HG03280 (cell line): ENCODE data around the gene OSBPL7.
A peak's percentile ranks its signal among the peaks of the same experiment; 100 is the strongest.

Experiments
- ATAC-seq: cut with Tn5 transposase; IDR thresholded peaks from one replicate; pipeline ENCODE4 v1.9.1; 2021; ENCODE audit warnings: mild to moderate bottlenecking, moderate library complexity; ENCODE audit not compliant: unreplicated experiment

OSBPL7 gene

DNA sequence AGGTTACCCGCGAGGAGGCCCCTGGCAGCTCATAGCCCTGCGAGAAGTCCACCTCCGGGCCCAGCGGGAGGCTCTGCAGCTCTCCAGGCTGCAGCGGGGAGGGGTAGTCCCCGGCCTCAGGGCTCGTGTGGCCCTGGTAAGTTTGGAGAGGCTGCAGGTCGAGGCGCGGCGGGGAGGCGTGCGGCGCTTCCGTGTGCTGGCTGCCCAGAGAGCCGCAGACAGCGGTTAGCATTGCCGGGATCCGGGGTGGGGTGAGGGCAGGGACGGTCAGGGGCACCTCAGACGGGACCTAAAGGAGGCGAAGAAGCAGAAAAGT, 26.6 kb upstream of the OSBPL7 start:
- ATAC-seq = no peak

DNA sequence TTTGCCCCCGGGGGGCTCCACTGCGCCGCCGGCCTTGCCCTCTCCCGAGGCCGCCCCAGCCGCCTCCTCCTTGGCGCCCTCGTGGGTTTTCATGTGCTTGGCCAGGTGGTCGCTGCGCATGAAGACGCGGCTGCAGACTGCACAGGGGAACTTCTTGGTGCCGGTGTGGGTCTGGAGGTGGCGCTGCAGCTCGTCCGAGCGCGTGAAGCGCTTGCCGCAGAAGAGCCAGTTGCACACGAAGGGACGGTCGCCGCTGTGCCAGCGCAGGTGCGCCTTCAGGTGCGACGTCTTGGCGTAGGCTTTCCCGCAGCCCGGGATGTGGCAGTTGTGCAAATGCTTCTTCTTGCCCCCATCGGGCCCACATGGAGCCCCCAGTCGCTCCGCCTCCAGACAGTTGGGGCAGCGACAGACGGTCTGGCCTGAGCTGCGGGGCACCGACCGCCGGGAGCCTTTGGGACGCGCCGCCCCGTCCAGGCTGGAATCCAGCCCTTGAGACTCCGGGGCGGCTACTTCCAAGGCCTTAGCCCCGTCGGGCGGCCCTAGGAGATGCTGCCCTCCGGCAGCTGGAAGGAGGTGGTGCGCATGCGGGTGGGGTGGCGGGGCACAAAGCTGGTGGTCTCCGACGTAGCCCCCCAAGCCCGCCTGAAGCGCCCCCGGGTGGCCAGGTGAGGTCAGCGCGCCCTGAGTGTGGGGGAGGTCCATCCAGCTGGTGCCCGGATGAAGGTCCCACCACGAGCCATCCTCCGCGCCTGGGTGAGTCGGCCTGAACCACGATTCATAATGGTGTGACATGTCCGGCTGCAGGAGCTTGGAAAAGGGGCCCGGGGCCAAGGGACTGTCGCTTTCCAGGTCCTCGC, 26.0 kb upstream of the OSBPL7 start:
- ATAC-seq = no peak

DNA sequence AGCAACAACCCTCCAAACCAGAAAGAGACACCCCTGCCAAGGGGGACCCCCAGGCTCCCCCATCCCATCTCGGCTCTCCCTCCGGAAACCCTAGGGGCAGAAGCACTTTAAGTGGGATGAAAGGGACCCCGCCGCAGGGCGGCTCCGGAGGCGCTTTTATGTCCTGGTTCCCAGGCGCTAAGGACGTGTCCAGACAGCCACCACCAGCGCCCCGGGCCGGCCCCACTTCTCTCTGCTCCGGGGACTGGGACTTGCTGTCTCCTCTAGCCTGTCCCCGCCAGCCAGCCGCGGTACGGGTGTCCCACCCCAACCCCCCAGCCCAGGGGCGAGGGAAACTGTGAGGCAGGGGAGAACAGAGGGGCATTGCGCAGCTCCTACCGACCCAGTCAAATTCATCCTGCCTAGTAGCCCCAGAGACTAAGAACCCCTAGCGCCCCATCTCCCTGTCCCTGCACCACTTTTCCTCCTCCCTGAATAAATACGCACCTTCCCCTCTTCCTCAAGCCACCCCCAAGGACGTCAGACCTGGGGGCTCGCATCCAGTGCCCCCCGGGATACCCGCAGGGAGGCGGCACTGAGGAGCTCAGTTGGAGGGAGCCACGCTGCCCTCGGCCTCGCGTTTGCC, 25.2 kb upstream of the OSBPL7 start:
- no peak for ATAC-seq

DNA sequence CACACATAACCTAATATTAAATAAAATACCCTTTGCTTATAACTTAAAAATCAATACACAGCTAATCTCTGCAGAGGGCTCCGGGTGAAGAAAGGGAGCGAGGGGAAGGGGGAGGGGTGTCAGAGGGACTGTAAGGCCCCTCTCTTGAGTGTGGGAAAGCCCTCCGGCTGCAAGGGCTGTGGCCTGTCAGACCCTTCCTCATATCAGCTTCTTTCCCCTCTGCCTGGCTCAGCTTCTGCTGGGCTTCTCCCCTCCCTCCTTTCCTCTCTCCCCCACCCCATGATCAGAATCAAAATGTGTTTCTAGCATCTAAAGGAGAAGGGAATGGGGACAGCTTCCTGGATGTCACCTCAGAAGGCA, 24.1 kb upstream of the OSBPL7 start:
- ATAC-seq = no peak

DNA sequence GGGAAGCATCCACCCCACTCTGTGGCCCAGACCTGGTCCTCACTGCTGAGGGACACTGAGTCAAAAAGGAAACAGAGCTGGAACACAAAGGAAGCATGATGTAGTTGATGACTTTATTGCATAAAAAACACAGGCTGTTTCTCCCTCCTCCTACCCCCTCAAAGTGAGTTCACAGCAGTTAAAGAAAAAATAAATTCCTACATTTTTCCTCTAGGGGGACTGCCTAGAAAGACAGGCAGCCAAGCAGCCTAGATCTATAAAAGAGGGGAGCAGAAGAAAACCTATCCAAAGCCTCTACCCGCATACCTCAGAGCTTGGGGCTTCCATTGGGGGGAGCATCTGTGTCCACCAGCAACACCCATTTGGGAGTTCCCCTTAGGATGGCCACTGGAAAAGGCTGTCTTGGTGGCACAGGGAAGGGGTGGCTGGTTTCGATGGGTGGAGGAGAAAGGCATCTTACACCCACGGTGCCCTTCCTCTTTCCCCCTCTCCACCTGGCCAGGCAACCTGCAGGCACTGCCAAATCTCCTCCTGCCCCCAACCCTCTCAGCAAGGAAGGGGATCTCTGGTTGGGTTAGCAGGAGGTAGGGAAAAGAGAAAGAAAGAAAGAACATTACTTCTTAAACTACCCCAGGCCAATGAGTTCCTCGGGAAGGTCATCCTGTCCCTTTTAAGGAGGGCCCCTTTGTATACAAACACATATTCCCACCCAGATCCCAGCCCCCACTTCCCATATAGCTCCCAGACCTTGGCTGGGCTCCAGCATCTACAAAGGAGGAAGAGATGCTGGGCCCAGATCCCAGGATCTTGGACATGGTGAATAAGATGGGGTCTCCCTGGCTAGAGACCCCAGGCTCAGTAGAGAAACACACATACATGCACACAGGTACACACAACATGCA, 23.5 kb upstream of the OSBPL7 start:
- ATAC-seq = no peak

DNA sequence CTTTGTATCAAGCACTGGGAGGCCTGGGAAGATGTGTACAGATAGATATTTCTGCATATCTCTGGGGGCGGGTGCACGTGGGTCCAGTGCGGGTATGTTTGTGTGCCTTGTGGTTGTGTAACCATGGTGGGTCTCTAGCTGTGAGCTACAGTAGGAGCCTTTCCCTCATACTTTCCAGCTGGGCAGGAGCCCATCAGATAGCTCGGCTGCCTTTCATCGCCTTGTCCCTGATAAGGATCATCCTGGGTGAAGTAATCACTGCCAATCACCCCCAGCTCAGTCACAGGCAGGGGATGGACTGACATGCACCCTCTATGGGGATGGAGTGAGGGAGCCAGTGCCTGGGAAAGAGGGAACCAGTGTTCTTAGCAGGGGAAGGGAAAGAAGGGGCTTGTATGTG, 22.6 kb upstream of the OSBPL7 start:
- ATAC-seq = no peak

DNA sequence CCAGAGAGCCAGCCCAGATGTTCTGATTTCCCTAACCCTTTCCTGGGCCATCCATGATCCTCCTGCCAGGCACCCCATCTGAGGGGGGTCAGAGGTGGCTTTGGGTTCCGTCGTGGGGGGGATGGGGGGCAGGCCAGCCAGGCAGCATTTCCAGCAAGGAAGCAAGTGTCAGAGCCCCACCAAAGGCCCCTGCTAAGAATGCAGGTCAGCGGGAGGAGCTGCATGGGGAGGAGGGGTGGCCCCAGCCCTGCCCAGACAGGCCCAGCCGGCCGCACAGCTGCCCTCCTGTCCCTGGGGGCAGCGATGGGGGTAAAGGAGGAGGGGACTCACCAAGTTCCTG, 21.8 kb upstream of the OSBPL7 start:
- no peak for ATAC-seq

DNA sequence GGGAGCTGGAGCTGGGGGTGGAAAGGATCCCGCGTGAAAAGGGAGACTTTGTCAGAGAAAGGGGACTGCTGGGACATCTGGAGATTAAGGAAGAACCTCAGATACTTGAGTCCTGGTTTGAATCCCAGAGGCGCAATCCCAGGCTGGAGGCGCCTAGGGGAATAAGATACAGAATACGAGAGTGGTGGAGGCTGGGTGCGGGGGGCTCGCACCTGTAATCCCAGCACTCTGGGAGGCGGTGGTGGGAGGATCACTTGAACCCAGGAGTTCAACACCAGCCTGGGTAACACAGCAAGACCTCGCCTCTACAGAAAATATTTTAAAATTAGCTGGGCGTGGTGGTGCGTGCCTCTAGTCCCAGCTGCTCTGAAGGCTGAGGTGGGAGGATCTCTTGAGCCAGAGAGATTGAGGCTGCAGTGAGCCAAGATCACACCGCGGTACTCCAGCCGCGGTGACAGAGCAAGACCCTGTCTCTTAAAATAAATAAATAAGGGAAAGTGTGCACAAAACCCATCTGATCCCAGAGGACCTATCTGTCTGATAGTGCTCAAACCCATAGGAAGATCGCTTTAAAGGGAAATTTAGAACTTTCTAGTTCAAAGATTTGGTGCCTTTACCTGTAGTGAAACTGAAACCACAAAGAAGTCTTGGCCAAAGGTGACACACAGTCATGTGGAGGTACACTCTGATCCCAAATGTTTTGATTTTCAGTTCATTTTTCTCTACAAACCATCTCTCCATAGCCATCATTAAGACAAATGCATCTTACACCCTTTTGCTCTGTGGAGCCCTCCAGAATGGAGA, 20.1 kb upstream of the OSBPL7 start:
- ATAC-seq = no peak

DNA sequence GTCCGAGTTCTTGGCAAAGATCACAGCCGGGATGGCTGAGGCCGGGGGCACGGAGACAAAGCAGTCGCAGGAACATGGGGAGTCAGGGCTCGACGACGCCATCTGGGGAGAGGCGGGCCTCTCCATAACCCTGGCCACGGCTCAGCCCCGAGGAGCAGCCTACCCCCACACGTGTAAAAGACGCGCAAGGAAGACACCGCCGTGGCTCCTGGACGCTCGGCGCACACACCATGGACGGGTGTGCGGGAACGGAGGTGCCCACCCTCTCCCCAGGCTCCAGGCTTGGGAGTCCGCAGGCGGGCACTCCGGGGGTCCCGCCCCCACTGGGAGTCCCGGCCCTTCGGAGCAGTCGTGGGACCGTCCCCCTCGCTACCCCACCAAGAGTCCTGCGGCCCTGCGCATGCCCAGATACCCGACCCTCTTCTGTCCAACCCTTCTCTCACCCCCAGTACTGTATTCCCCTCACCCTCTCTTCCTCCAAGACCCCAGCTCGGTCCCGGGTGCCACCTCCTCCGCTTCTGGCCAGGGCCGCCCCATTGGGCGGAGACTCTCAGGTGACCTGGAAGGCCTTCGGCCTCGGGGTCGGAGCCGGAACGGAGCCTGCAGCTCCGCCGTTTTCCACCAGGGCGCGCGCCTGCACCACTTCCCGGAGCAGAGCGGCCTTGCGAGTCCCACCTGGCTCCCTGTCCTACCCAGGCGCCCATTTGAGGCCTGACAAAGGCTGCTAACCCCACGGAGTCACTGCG, 19.3 kb upstream of the OSBPL7 start, which contains the start of gene SCRN2:
Gene SCRN2, minus strand, starts transcription at position 532 of the 746 bp plus-strand sequence. Its CDS starts 430 bp downstream, at position 102.
- peak; percentile 79 for ATAC-seq

DNA sequence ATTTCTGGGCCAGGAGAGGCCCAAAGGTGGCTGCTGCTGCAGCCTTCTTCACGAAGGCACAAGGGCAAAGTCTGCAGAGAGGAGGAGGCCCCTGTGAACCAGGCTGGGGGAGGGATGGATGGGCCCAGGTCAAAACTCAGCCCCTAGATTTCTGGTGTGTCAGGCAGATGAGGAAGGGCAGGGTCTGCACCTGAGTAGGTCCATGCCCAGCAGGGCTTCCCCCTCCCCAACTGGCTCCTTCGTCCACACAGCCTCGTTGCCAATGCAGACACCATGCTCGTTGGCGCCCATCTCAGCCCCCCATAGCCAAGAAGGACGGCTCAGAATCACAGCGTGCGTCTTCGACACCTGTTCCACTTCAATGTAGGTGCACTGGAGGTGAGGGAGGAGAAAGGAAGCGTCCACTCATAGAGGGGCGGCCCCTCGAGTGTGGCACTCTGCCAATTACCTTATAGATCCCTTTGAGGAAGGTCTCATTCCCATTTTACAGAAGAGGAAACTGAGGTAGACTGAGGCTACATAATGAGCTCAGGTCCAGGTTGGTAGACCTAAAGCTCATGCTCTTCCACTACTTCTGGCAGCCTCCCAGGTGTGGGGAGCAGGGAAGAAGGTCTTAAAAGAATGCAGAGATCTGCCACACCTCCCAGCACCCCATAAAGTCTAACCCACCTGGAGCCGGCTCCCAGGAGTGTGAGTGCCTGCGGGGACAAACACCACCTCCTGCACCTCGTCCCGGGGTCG, 18.6 kb upstream of the OSBPL7 start:
- ATAC-seq = no peak

DNA sequence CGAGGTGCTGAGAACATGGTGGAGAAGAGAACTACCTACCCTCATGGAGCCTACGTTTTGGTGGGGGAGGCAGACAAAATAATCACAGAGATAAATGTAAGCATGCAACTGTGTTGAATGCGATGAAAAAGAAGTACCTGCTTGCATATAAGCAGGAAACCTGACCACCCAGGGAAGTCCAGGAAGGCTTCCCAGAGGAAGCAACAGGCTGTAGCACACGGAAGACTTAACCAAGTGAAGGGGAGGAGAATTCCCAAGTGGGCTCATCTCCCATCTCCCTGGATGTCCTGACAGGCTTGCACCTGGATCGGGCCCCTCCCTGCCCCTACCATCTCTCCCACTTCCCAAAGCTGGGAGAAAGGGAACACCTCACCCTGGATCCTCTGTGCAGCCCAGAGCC, 17.5 kb upstream of the OSBPL7 start:
- no peak for ATAC-seq

DNA sequence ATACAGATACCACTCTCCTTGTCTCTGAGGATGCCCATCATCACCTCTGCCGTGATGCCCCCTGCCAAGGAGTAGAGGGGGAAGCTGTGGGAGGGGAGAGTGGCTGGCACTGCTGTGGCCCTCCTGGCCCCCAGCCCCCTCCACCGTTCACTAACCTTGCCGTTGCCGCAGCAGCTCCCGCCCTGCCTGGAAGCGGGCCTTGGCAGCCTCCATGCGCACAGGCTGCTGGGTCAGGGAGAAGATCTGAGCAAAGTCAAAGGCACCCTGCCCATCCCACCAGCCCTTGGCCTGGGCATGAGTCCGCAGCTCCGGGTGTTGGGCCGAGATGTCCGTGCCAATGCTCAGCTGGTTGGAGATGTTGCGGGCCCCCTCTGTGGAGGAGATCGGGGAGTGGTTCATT, 17.0 kb upstream of the OSBPL7 start:
- ATAC-seq = no peak

DNA sequence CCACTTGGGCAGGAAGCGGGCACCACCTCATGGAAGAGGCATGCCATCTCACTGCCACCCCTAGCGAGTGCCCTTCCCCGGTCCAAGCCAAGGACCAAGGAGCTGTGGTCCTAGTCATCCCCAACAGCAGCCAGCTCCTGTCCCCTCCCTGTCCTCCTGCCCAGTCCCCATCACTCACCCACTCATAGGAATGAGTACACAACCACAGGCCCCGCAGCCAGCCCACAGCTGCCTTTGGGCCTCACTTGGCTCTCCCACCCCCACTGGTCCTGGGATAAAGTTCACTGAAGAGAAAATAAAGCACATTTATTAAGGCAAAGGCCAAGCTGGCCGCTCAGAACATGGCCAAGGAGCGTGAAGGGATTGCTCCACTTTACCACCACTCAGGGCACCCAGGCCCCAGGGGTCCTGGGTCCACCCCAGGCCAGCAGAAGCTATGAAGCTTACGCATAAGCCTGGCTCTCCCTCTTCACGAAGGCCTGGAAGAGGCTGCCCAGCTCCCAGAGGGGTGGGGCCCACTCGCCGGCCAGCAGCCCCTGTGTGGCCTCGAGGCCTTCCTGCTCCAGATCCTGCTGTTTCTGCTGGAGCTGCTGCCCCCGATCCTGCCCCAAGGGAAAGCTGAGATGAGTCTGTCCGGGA, 15.9 kb upstream of the OSBPL7 start:
- no peak for ATAC-seq

DNA sequence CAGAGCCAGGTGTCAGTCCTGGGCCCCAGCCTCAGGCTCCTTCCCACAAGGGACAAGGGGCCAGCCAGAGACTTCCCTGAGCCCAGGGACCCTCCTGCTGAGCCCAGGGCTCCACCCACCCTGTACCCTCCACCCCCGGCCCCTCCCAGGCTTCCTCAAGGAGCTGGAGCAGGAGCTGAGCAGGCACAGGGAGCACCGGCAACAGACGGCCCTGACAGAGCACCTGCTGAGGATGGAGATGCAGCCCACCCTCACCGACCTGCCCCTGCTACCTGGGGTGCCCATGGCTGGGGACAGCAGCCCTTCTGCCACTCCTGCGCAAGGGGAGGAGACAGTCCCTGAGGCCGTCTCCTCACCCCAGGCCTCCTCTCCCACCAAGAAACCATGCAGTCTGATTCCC, 15.0 kb upstream of the OSBPL7 start:
- ATAC-seq = no peak

DNA sequence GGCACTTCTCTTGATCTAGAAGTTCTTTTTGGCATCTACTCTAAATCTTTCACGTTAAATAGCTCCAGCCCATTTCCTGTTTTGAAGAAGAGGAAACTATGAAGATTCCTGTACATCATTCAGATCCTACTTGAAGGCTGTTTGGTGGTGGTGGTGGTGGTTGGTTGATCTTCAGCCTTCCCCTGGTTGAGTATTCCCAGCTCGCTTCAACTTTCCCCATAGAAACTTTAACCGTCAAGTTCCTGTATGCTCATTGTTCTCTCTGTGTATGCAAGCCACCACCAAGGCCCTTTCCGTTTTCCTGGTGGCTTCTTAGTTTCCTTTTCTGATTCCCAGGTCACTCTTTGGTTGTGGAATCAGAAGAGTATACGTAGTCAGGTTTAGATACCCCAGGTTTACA, 13.2 kb upstream of the OSBPL7 start:
- no peak for ATAC-seq

DNA sequence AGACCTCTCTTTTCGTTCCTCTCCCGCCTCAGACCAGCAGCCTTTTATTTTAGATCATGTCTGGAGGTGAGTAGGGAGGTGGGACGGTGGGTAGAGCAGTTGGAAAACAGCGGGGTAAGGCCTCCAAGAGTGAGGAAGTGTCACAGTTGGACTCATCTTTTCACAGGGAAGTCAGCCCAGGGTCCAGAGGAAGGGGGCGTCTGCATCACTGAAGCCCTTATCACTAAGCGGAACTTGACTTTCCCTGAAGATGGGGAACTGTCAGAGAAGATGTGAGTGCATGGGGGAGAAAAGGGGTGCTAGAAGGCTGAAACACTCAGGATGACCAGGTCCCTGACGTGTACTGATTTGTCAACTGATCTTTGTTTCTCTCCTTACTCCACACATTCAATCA, 10.3 kb upstream of the OSBPL7 start:
- no peak for ATAC-seq

DNA sequence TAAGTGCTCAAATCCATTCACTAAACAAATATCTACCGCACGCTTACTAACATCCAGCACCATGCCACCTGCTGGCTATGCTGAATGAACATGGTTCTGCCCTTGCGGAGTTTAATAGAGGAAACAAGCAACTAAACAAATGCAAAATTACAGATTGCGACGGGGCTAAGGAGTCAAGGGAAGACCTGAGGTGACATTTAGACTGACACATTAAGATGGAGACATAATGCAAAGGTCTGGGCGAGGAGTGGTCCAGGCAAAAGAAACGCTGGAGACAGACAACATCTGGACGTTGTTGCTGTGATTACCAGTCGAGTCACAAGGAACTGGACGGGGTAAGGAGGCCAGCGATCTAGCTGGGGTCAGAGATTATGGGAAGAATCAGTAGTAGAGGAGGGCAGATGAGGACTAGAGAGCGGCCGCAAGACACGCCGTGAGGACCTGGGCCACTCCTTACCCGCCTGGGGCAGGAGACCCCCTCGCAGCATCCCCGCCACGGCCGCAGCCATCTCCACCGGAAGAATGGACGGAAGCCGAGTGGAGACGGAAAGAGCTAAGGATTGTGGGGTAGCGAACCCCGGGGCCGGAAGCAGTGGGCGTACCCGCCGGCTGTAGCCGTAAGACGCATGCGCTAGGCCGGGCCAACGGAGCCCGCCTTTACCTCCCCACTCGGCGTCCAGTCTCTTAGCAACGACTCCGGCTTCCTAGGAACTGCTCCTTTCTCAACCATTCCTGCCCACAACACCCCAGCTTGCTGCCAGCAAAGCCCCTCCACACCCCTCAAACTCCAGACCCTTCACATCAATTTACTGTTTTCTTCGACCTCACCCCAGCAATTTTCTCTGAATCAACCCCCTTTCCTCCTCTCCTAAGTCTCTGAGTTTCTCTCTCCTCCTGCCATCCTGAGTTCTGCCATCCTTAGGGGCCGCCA, 9.7 kb upstream of the OSBPL7 start, which contains the start of the genes LRRC46 and MRPL10:
Gene LRRC46, plus strand, starts transcription at position 668 of the 931 bp plus-strand sequence. CDS start 320 bp downstream, outside the sequence.
Gene MRPL10, minus strand, starts transcription at position 539 of the 931 bp plus-strand sequence. Its CDS starts 30 bp downstream, at position 509.
- ATAC-seq = peak; percentile 82
